HepG2 (cell line): ENCODE measurements around the gene DALRD3. TPM values are rescaled to one million over a fixed set of nuclear protein-coding genes. Genes with fewer than 3 reads are reported as not detected.

ENCODE experiments used
- BHLHE40 ChIP-seq: IDR thresholded peaks from 2 replicates; pipeline ENCODE4 v1.6.1; 2011; ENCODE audit warnings: low read length, improper control_type of control experiment
- CC2D1A ChIP-seq: sonication (generic); formaldehyde crosslinking; IDR thresholded peaks from 2 replicates; pipeline ENCODE4 v1.8.1; 2023; ENCODE audit warnings: mild to moderate bottlenecking, missing genetic modification reagents
- FOSL2 ChIP-seq: sonication (generic); formaldehyde crosslinking; IDR thresholded peaks from 2 replicates; pipeline ENCODE4 v1.4.0; 2020; ENCODE audit warnings: missing genetic modification reagents
- FOXA3 ChIP-seq: IDR thresholded peaks from 2 replicates; pipeline ENCODE4 v1.6.1; 2016; ENCODE audit warnings: missing genetic modification reagents, missing compliant biosample characterization
- FOXP4 ChIP-seq: sonication (generic); formaldehyde crosslinking; IDR thresholded peaks from 2 replicates; pipeline ENCODE4 v1.4.0; 2020; ENCODE audit warnings: missing genetic modification reagents
- GATAD2A ChIP-seq: IDR thresholded peaks from 2 replicates; pipeline ENCODE4 v1.6.1; 2016
- HES4 ChIP-seq: sonication (generic); formaldehyde crosslinking; IDR thresholded peaks from 2 replicates; pipeline ENCODE4 v1.9.0; 2021; ENCODE audit warnings: mild to moderate bottlenecking, missing genetic modification reagents, borderline replicate concordance
- HNF1B ChIP-seq: sonication (generic); formaldehyde crosslinking; IDR thresholded peaks from 2 replicates; pipeline ENCODE4 v1.5.1; 2020; ENCODE audit warnings: mild to moderate bottlenecking, moderate library complexity, missing genetic modification reagents
- ISL2 ChIP-seq: sonication (generic); formaldehyde crosslinking; IDR thresholded peaks from 2 replicates; pipeline ENCODE4 v1.5.0; 2020; ENCODE audit warnings: missing genetic modification reagents
- MYC ChIP-seq: sonication (generic); formaldehyde crosslinking; IDR thresholded peaks from 2 replicates; pipeline ENCODE4 v1.9.0; 2021; ENCODE audit warnings: missing genetic modification reagents, borderline replicate concordance
- NBN ChIP-seq: fragments of 450-650 bp; conservative IDR thresholded peaks from 2 replicates; pipeline ENCODE4 v1.6.1; 2017
- NR3C1 ChIP-seq: sonication (generic); formaldehyde crosslinking; IDR thresholded peaks from 2 replicates; pipeline ENCODE4 v1.4.0; 2020; ENCODE audit warnings: missing genetic modification reagents
- PBX2 ChIP-seq: IDR thresholded peaks from 2 replicates; pipeline ENCODE4 v1.6.1; 2016; ENCODE audit warnings: control low read depth
- POLR2G ChIP-seq: fragments of 200-400 bp; formaldehyde crosslinking; IDR thresholded peaks from 2 replicates; pipeline ENCODE4 v1.6.1; 2018; ENCODE audit warnings: mild to moderate bottlenecking, low read depth, low read length, moderate library complexity
- PRDM4 ChIP-seq: sonication (generic); formaldehyde crosslinking; IDR thresholded peaks from 2 replicates; pipeline ENCODE4 v1.9.0; 2021; ENCODE audit warnings: missing genetic modification reagents, borderline replicate concordance
- TMF1 ChIP-seq: sonication (generic); formaldehyde crosslinking; IDR thresholded peaks from 2 replicates; pipeline ENCODE4 v1.8.1; 2022; ENCODE audit warnings: low read depth, missing genetic modification reagents
- ZBTB49 ChIP-seq: sonication (generic); formaldehyde crosslinking; IDR thresholded peaks from 2 replicates; pipeline ENCODE4 v1.4.0; 2020; ENCODE audit warnings: missing genetic modification reagents, borderline replicate concordance
- ZNF670 ChIP-seq: sonication (generic); formaldehyde crosslinking; IDR thresholded peaks from 2 replicates; pipeline ENCODE4 v1.8.0; 2022; ENCODE audit warnings: mild to moderate bottlenecking, missing genetic modification reagents, borderline replicate concordance
- ZNF749 ChIP-seq: sonication (generic); formaldehyde crosslinking; IDR thresholded peaks from 2 replicates; pipeline ENCODE4 v1.8.0; 2022; ENCODE audit warnings: mild to moderate bottlenecking, missing genetic modification reagents, moderate library complexity, borderline replicate concordance
- ZNF775 ChIP-seq: sonication (generic); formaldehyde crosslinking; IDR thresholded peaks from 2 replicates; pipeline ENCODE4 v1.4.0; 2020; ENCODE audit warnings: missing genetic modification reagents, mild to moderate bottlenecking, moderate library complexity, borderline replicate concordance
- polyA plus RNA-seq, 8 experiments: library from polyadenylated mRNA; depleted of rRNA in 3 of 8; stranded (reverse) in 7 of 8; unstranded in 1 of 8; fragments of >200 nt; fragmentation: Illumina TruSeq in 4 of 8; extraction: Trizol in 4 of 8; gene quantifications; 2 replicates each; pipeline versions ENCODE4 v1.2.1 to v1.2.3, GENCODE V29; 2011 to 2016; ENCODE audit warnings: low read depth in 4 of 8, missing spikeins in 1 of 8, mixed read lengths in 1 of 8; ENCODE audit not compliant: insufficient read depth in 1 of 8
- total RNA-seq, 5 experiments: library from RNA; depleted of rRNA; stranded (reverse); fragments of >200 nt; fragmentation: Illumina TruSeq; extraction: Trizol; gene quantifications; 2 replicates each; pipeline ENCODE4 v1.2.3, GENCODE V29; 2016; ENCODE audit warnings: low read depth in 1 of 5

Gene DALRD3
- total and polyA plus RNA-seq, 2 of the 13 experiments (the other 11 are each of a cell fraction or from before 2014, with no cell fraction given): 19.9 to 36.5 TPM

GRCh38 chr3:49007068-49007770 is 11.2 kb downstream of the DALRD3 start, which contains the start of gene WDR6 (continued):
- TF ChIP-seq FOSL2 (CRISPR knock-in tag): no peak
- peak; percentile 62; the same call in 1 of the 2 replicates for TF ChIP-seq TMF1 (CRISPR knock-in tag)
- peak; percentile 71; the same call in 1 of the 2 replicates for TF ChIP-seq HES4 (CRISPR knock-in tag)
- TF ChIP-seq GATAD2A (CRISPR knock-in tag): 0 out of 2 replicates have a peak, but pooled peaks have one; percentile 21
- peak; percentile 80; the same call in 1 of the 2 replicates for TF ChIP-seq MYC (CRISPR knock-in tag)
- TF ChIP-seq FOXP4 (CRISPR knock-in tag): 0 out of 2 replicates have a peak, but pooled peaks have one; percentile 45
- TF ChIP-seq BHLHE40: peak; percentile 99
- TF ChIP-seq PRDM4 (CRISPR knock-in tag): no peak
- peak; percentile 74 for TF ChIP-seq PBX2 (CRISPR knock-in tag)
- TF ChIP-seq FOXA3 (CRISPR knock-in tag): peak; percentile 54
- TF ChIP-seq ZBTB49 (CRISPR knock-in tag): no peak
- TF ChIP-seq ZNF749: no peak
- peak; percentile 76; the same call in 1 of the 2 replicates for TF ChIP-seq HNF1B
- TF ChIP-seq ZNF775 (CRISPR knock-in tag): no peak
- TF ChIP-seq POLR2G: peak; percentile 97
- TF ChIP-seq NR3C1 (CRISPR knock-in tag): no peak
- no peak for TF ChIP-seq NBN
- TF ChIP-seq ZNF670: peak; percentile 1; the same call in 1 of the 2 replicates
- TF ChIP-seq CC2D1A (CRISPR knock-in tag): 0 out of 2 replicates have a peak, but pooled peaks have one; percentile 42
- TF ChIP-seq ISL2 (CRISPR knock-in tag): no peak; the same call in 1 of the 2 replicates
